ENCODE data around the gene MRPL47.

MRPL47 gene

GRCh38 chr3:179589143-179589542 is 15.3 kb downstream of the MRPL47 start:
- no peak for DNase-seq

GRCh38 chr3:179580992-179581391 is 23.4 kb downstream of the MRPL47 start:
- no peak for DNase-seq

- no peak for DNase-seq
Observed at GRCh38 chr3:179565496-179565895, 38.9 kb downstream of the MRPL47 start.

GRCh38 chr3:179563271-179563783 is 41.1 kb downstream of the MRPL47 start:
- no peak for DNase-seq

- peak; percentile 99 for DNase-seq
Observed at GRCh38 chr3:179562591-179563270, 41.7 kb downstream of the MRPL47 start, which contains the start of gene ACTL6A. Gene ACTL6A, plus strand, starts transcription at chr3:179562926. Its CDS starts 167 bp downstream, at chr3:179563093.

- DNase-seq: no peak
Observed at GRCh38 chr3:179560791-179561190, 43.6 kb downstream of the MRPL47 start.

GRCh38 chr3:179558742-179559364 is 45.6 kb downstream of the MRPL47 start:
- DNase-seq: no peak

- no peak for DNase-seq
Observed at GRCh38 chr3:179551349-179552105, 52.9 kb downstream of the MRPL47 start.

GRCh38 chr3:179546814-179547241 is 57.6 kb downstream of the MRPL47 start:
- DNase-seq: no peak

- DNase-seq: no peak
Observed at GRCh38 chr3:179544981-179545645, 59.3 kb downstream of the MRPL47 start.

GRCh38 chr3:179542375-179542774 is 62.1 kb downstream of the MRPL47 start:
- no peak for DNase-seq

GRCh38 chr3:179541596-179541995 is 62.8 kb downstream of the MRPL47 start:
- no peak for DNase-seq

GRCh38 chr3:179541094-179541493 is 63.3 kb downstream of the MRPL47 start:
- DNase-seq: no peak

Measured in NCI-H1417 treated with DMSO at 0.1 percent for 48 hours (cell line).